Rectal smooth muscle tissue (tissue), 1 donor: ENCODE measurements around the gene ZRANB1.

Experiments
- H3K27ac ChIP-seq: one replicate; pipeline ENCODE4 v1.7.0; 2013; ENCODE audit warnings: low read depth, low read length, inconsistent platforms
- H3K27me3 ChIP-seq: one replicate; pipeline ENCODE4 v1.7.0; 2013; ENCODE audit warnings: low read length; ENCODE audit not compliant: control insufficient read depth, insufficient read depth
- H3K36me3 ChIP-seq: one replicate; pipeline ENCODE4 v1.7.0; 2013; ENCODE audit warnings: low read length; ENCODE audit not compliant: control insufficient read depth, insufficient read depth
- H3K4me1 ChIP-seq: one replicate; pipeline ENCODE4 v1.7.0; 2013; ENCODE audit warnings: low read length; ENCODE audit not compliant: control insufficient read depth, insufficient read depth
- H3K4me3 ChIP-seq: one replicate; pipeline ENCODE4 v1.7.0; 2013; ENCODE audit warnings: low read length
- H3K9ac ChIP-seq: one replicate; pipeline ENCODE4 v1.7.0; 2013; ENCODE audit warnings: low read length

Gene ZRANB1

GRCh38 chr10:124993345-124993708, 51.4 kb downstream of the ZRANB1 start:
- no peak overlapping the region for H3K27ac ChIP-seq
- H3K36me3 ChIP-seq: peaks cover 40% of the 10 kb centered on the region
- H3K9ac ChIP-seq: no peak overlapping the region
- no peak overlapping the region for H3K4me3 ChIP-seq
- H3K4me1 ChIP-seq: peaks cover 3% of the 10 kb centered on the region
- H3K27me3 ChIP-seq: no peaks in the 10 kb centered on the region

- H3K4me3 ChIP-seq: no peak overlapping the region
- H3K27me3 ChIP-seq: no peaks in the 10 kb centered on the region
- H3K4me1 ChIP-seq: peaks cover 3% of the 10 kb centered on the region
- no peak overlapping the region for H3K27ac ChIP-seq
- H3K9ac ChIP-seq: no peak overlapping the region
- H3K36me3 ChIP-seq: peaks cover 40% of the 10 kb centered on the region
These were observed 52.0 kb downstream of the ZRANB1 start for GRCh38 chr10:124993736-124994451.

GRCh38 chr10:124994573-124995473, 52.9 kb downstream of the ZRANB1 start:
- Histone ChIP-seq H3K9ac (no peak overlapping the region), H3K4me3 (no peak overlapping the region), H3K36me3 (peaks cover 36% of the 10 kb centered on the region), H3K27ac (no peak overlapping the region), H3K27me3 (no peaks in the 10 kb centered on the region), H3K4me1 (peaks cover 11% of the 10 kb centered on the region)

- peaks cover 40% of the 10 kb centered on the region for H3K36me3 ChIP-seq
These were observed 53.7 kb downstream of the ZRANB1 start for GRCh38 chr10:124995605-124996004.

GRCh38 chr10:124996127-124996853, 54.4 kb downstream of the ZRANB1 start:
- no peak overlapping the region for H3K27ac ChIP-seq
- peaks cover 34% of the 10 kb centered on the region for H3K36me3 ChIP-seq

More at GRCh38 chr10:124995605-124996004, 53.7 kb downstream of the ZRANB1 start:
- H3K27me3 ChIP-seq: no peaks in the 10 kb centered on the region
- H3K4me3 ChIP-seq: no peak overlapping the region
- H3K27ac ChIP-seq: no peak overlapping the region
- H3K9ac ChIP-seq: no peak overlapping the region
- peaks cover 18% of the 10 kb centered on the region for H3K4me1 ChIP-seq

GRCh38 chr10:124996854-124997215, 54.9 kb downstream of the ZRANB1 start:
- Histone ChIP-seq H3K27me3 (no peaks in the 10 kb centered on the region), H3K9ac (no peak overlapping the region), H3K27ac (no peak overlapping the region), H3K4me1 (peaks cover 20% of the 10 kb centered on the region), H3K36me3 (peaks cover 29% of the 10 kb centered on the region), H3K4me3 (no peak overlapping the region)

More at GRCh38 chr10:124996127-124996853, 54.4 kb downstream of the ZRANB1 start:
- no peaks in the 10 kb centered on the region for H3K27me3 ChIP-seq
- no peak overlapping the region for H3K9ac ChIP-seq
- H3K4me3 ChIP-seq: no peak overlapping the region
- H3K4me1 ChIP-seq: peaks cover 20% of the 10 kb centered on the region

- Histone ChIP-seq H3K4me3 (no peak overlapping the region), H3K27ac (no peak overlapping the region), H3K36me3 (peaks cover 26% of the 10 kb centered on the region), H3K27me3 (no peaks in the 10 kb centered on the region), H3K4me1 (peaks cover 19% of the 10 kb centered on the region), H3K9ac (no peak overlapping the region)
These were observed 55.4 kb downstream of the ZRANB1 start for GRCh38 chr10:124997306-124997705.

- H3K27ac ChIP-seq: no peak overlapping the region
- H3K9ac ChIP-seq: no peak overlapping the region
- H3K36me3 ChIP-seq: peaks cover 31% of the 10 kb centered on the region
- H3K4me3 ChIP-seq: no peak overlapping the region
- peaks cover 18% of the 10 kb centered on the region for H3K4me1 ChIP-seq
- H3K27me3 ChIP-seq: no peaks in the 10 kb centered on the region
These were observed 56.1 kb downstream of the ZRANB1 start for GRCh38 chr10:124997771-124998623.

- Histone ChIP-seq H3K9ac (no peak overlapping the region), H3K4me3 (no peak overlapping the region), H3K27ac (no peak overlapping the region), H3K27me3 (no peaks in the 10 kb centered on the region), H3K36me3 (peaks cover 31% of the 10 kb centered on the region), H3K4me1 (peaks cover 18% of the 10 kb centered on the region)
These were observed 56.8 kb downstream of the ZRANB1 start for GRCh38 chr10:124998624-124999291.

GRCh38 chr10:124999433-125000365, 57.8 kb downstream of the ZRANB1 start:
- no peak overlapping the region for H3K4me3 ChIP-seq
- no peak overlapping the region for H3K9ac ChIP-seq
- peaks cover 26% of the 10 kb centered on the region for H3K36me3 ChIP-seq

More at GRCh38 chr10:124999433-125000365, 57.8 kb downstream of the ZRANB1 start:
- Histone ChIP-seq H3K27me3 (no peaks in the 10 kb centered on the region), H3K4me1 (peaks cover 18% of the 10 kb centered on the region), H3K27ac (no peak overlapping the region)
